ENCODE measurements around the gene C1S.

DNA sequence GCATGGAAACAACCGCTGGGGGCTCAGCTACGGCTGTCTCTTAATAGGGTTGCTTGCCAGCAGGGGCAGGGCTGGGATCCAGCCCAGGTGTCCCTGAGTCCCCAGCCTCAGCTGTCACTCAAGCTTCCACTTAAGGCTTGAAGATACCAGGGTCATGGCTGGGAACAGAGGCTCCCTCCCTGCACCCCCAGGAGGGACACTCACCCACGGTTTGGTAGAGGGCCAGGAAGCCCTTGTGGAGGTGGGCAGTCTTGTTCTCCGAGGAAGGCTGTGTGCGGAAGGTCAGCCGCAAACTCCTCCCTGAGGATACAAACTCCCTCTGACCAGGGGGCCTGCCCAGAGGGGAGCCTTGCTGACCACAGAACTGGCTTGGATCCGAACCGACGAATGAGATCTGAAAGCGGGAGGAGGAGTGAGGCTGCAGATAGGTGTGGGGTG, 41.2 kb downstream of the C1S start:
- TF ChIP-seq CTCF (IDR thresholded peaks at IDR 0.05; ENCODE audit: low read length) (no peak), EZH2 (optimal IDR thresholded peaks at IDR 0.05; ENCODE audit: low read depth, low read length) (no peak), EZH2phosphoT487 (IDR thresholded peaks at IDR 0.05; ENCODE audit: low read length) (no peak)
